ENCODE data around the gene UNC93A.
"Not testable (repeated sequence)": the region's sequence is repeated elsewhere in the genome, so short reads cannot be mapped to it uniquely, and the experiment has no call there.

GRCh38 chr6:167321185-167321584 is 30.1 kb downstream of the UNC93A start:
- not testable (repeated sequence) for TF ChIP-seq CTCF (IDR thresholded peaks at IDR 0.05; ENCODE audit: extremely low read depth in 1 of 2, insufficient read depth in 1 of 2, low read depth in 1 of 2, low read length in 2 of 2); JUN (IDR thresholded peaks at IDR 0.05; ENCODE audit: borderline replicate concordance, insufficient read depth, insufficient read length, low read depth); POLR2A (IDR thresholded peaks at IDR 0.05; ENCODE audit: low read depth, low read length); EZH2 (IDR thresholded peaks at IDR 0.05; ENCODE audit: borderline replicate concordance, low read depth, low read length, severe bottlenecking); MAX (IDR thresholded peaks at IDR 0.05; ENCODE audit: insufficient read depth, insufficient read length); GATA2 (IDR thresholded peaks at IDR 0.05; ENCODE audit: insufficient read depth, insufficient read length, low read depth, low read length); MYC (IDR thresholded peaks at IDR 0.05; ENCODE audit: low read depth, low read length); POLR2AphosphoS5 (IDR thresholded peaks at IDR 0.05; ENCODE audit: insufficient read depth, low read depth, low read length)
